ACC112 (cell line): ENCODE data around the gene SYT7.
"Not testable (repeated sequence)": the region's sequence is repeated elsewhere in the genome, so short reads cannot be mapped to it uniquely, and the experiment has no call there.

Experiments
- H2AFZ ChIP-seq: fragments of 200-600 bp; sonication (generic); one replicate; pipeline ENCODE4 v1.6.0; 2017; ENCODE audit warnings: antibody characterized with exemption, low read length; ENCODE audit not compliant: unreplicated experiment
- H3K27ac ChIP-seq: fragments of 200-600 bp; sonication (generic); 2 replicates; pipeline ENCODE4 v1.5.1; 2014; ENCODE audit warnings: low read depth, mild to moderate bottlenecking, antibody characterized with exemption, low read length, moderate library complexity
- H3K27me3 ChIP-seq: fragments of 200-600 bp; sonication (generic); 2 replicates; pipeline ENCODE4 v1.6.1; 2014; ENCODE audit warnings: mild to moderate bottlenecking, antibody characterized with exemption, low read length, moderate library complexity, mixed read lengths; ENCODE audit not compliant: insufficient read depth
- H3K36me3 ChIP-seq: fragments of 200-600 bp; sonication (generic); 2 replicates; pipeline ENCODE4 v1.6.1; 2016; ENCODE audit warnings: mild to moderate bottlenecking, antibody characterized with exemption, low read length, moderate library complexity, mixed read lengths; ENCODE audit not compliant: insufficient read depth
- H3K4me1 ChIP-seq: fragments of 200-600 bp; sonication (generic); one replicate; pipeline ENCODE4 v1.6.1; 2016; ENCODE audit warnings: low read length, mixed read lengths; ENCODE audit not compliant: insufficient read depth, unreplicated experiment, control insufficient read depth
- H3K4me3 ChIP-seq: fragments of 200-600 bp; sonication (generic); 2 replicates; pipeline ENCODE4 v1.5.1; 2014; ENCODE audit warnings: mild to moderate bottlenecking, low read depth, low read length
- H3K79me2 ChIP-seq: fragments of 200-600 bp; sonication (generic); one replicate; pipeline ENCODE4 v1.6.0; 2016; ENCODE audit warnings: low read length; ENCODE audit not compliant: control insufficient read depth, unreplicated experiment, insufficient read depth

The SYT7 gene

GRCh38 chr11:61481806-61482205 is 99.1 kb downstream of the SYT7 start:
- Histone ChIP-seq H2AFZ (no peak overlapping the region), H3K36me3 (no peaks in the 10 kb centered on the region), H3K79me2 (no peaks in the 10 kb centered on the region), H3K4me1 (no peaks in the 10 kb centered on the region), H3K27ac (no peak overlapping the region), H3K4me3 (no peak overlapping the region), H3K27me3 (no peaks in the 10 kb centered on the region)

GRCh38 chr11:61480994-61481335 is 99.9 kb downstream of the SYT7 start:
- H3K4me1 ChIP-seq = no peaks in the 10 kb centered on the region
- no peak overlapping the region for H3K4me3 ChIP-seq
- H2AFZ ChIP-seq = no peak overlapping the region
- H3K79me2 ChIP-seq = no peaks in the 10 kb centered on the region
- no peaks in the 10 kb centered on the region for H3K36me3 ChIP-seq
- no peak overlapping the region for H3K27ac ChIP-seq
- no peaks in the 10 kb centered on the region for H3K27me3 ChIP-seq

GRCh38 chr11:61480261-61480993 is 100.4 kb downstream of the SYT7 start:
- Histone ChIP-seq H3K4me3 (no peak overlapping the region), H2AFZ (no peak overlapping the region), H3K4me1 (no peaks in the 10 kb centered on the region), H3K79me2 (no peaks in the 10 kb centered on the region), H3K27me3 (no peaks in the 10 kb centered on the region), H3K36me3 (no peaks in the 10 kb centered on the region), H3K27ac (no peak overlapping the region)

GRCh38 chr11:61479360-61480058 is 101.4 kb downstream of the SYT7 start:
- H3K4me1 ChIP-seq, H3K27me3 ChIP-seq, H2AFZ ChIP-seq, H3K36me3 ChIP-seq, H3K4me3 ChIP-seq, H3K27ac ChIP-seq, H3K79me2 ChIP-seq: not testable (repeated sequence)

GRCh38 chr11:61477727-61478148 is 103.1 kb downstream of the SYT7 start:
- Histone ChIP-seq H3K4me1 (peaks cover 21% of the 10 kb centered on the region), H2AFZ (no peak overlapping the region), H3K36me3 (no peaks in the 10 kb centered on the region), H3K79me2 (no peaks in the 10 kb centered on the region), H3K27me3 (no peaks in the 10 kb centered on the region), H3K27ac (no peak overlapping the region), H3K4me3 (no peak overlapping the region)

- no peak overlapping the region for H3K27ac ChIP-seq
- H2AFZ ChIP-seq = no peak overlapping the region
- H3K4me3 ChIP-seq = no peak overlapping the region
- H3K4me1 ChIP-seq = peaks cover 27% of the 10 kb centered on the region
- H3K36me3 ChIP-seq = no peaks in the 10 kb centered on the region
- H3K79me2 ChIP-seq = no peaks in the 10 kb centered on the region
- no peaks in the 10 kb centered on the region for H3K27me3 ChIP-seq
Observed at GRCh38 chr11:61477126-61477525, 103.8 kb downstream of the SYT7 start.

- Histone ChIP-seq H3K27me3 (no peaks in the 10 kb centered on the region), H3K4me3 (no peak overlapping the region), H2AFZ (no peak overlapping the region), H3K27ac (no peak overlapping the region), H3K36me3 (no peaks in the 10 kb centered on the region), H3K79me2 (no peaks in the 10 kb centered on the region), H3K4me1 (peaks cover 32% of the 10 kb centered on the region)
Observed at GRCh38 chr11:61476371-61476770, 104.5 kb downstream of the SYT7 start.

GRCh38 chr11:61475433-61475832 is 105.4 kb downstream of the SYT7 start:
- Histone ChIP-seq H3K79me2 (no peaks in the 10 kb centered on the region), H3K27me3 (no peaks in the 10 kb centered on the region), H3K36me3 (peaks cover 5% of the 10 kb centered on the region; the same call in 1 of the 2 replicates), H2AFZ (no peak overlapping the region), H3K4me1 (peaks cover 32% of the 10 kb centered on the region), H3K4me3 (no peak overlapping the region), H3K27ac (no peak overlapping the region)

- peaks cover 5% of the 10 kb centered on the region; the same call in 1 of the 2 replicates for H3K36me3 ChIP-seq
- no peaks in the 10 kb centered on the region for H3K79me2 ChIP-seq
- H3K4me1 ChIP-seq = peaks cover 32% of the 10 kb centered on the region
- 0 out of 2 replicates have a peak overlapping the region, but pooled peaks have one; percentile 1 for H3K4me3 ChIP-seq
- peak overlapping the region; percentile 98 for H3K27ac ChIP-seq
- no peaks in the 10 kb centered on the region for H3K27me3 ChIP-seq
- H2AFZ ChIP-seq = no peak overlapping the region
Observed at GRCh38 chr11:61474013-61474643, 106.7 kb downstream of the SYT7 start.

- Histone ChIP-seq H2AFZ (no peak overlapping the region), H3K36me3 (peaks cover 5% of the 10 kb centered on the region; the same call in 1 of the 2 replicates), H3K4me3 (0 out of 2 replicates have a peak overlapping the region, but pooled peaks have one; percentile 1), H3K79me2 (no peaks in the 10 kb centered on the region), H3K27me3 (no peaks in the 10 kb centered on the region), H3K27ac (peak overlapping the region; percentile 98), H3K4me1 (peaks cover 32% of the 10 kb centered on the region)
Observed at GRCh38 chr11:61473370-61474012, 107.4 kb downstream of the SYT7 start.
